ENCODE measurements around the gene SYNGR1.
"Not testable (repeated sequence)": the region's sequence is repeated elsewhere in the genome, so short reads cannot be mapped to it uniquely, and the experiment has no call there.

SYNGR1 gene

GRCh38 chr22:39330553-39330952, 19.2 kb upstream of the SYNGR1 start:
- not testable (repeated sequence) for H2BK120ac ChIP-seq (ENCODE audit: low read depth, low read length)
- no CpG with 5 or more reads among the region's 1 CpG for WGBS, 2 donors (ENCODE audit: extremely low coverage in 2 of 2, insufficient read length in 2 of 2, insufficient replicate concordance in 1 of 2)

GRCh38 chr22:39332441-39333064, 17.2 kb upstream of the SYNGR1 start:
- no peak overlapping the region for H3K4me3 ChIP-seq (ENCODE audit: low read length in 2 of 2)
- no peaks in the 10 kb centered on the region for H3K4me1 ChIP-seq (ENCODE audit: control insufficient read depth in 2 of 2, insufficient read depth in 1 of 2, low read depth in 1 of 2, low read length in 2 of 2)
- no peak overlapping the region for H2BK15ac ChIP-seq (ENCODE audit: low read length)
- H3K23ac ChIP-seq (ENCODE audit: low read depth, low read length, poor library complexity): no peak overlapping the region
- no peak overlapping the region for H2BK12ac ChIP-seq (ENCODE audit: low read length)
- no peak overlapping the region for H2BK5ac ChIP-seq (ENCODE audit: low read length)
- H3K4me2 ChIP-seq (ENCODE audit: insufficient read depth, low read length, poor library complexity, severe bottlenecking): no peak overlapping the region
- H3K36me3 ChIP-seq (replicated peaks in 1 of 2; ENCODE audit: control insufficient read depth in 2 of 2, insufficient read depth in 2 of 2, low read length in 2 of 2): no peaks in the 10 kb centered on the region
- no peak overlapping the region for H4K8ac ChIP-seq (ENCODE audit: low read depth, low read length)
- H4K91ac ChIP-seq (ENCODE audit: low read depth, low read length, poor library complexity): no peak overlapping the region
- no peak overlapping the region for H3K18ac ChIP-seq (ENCODE audit: low read length)
- H2BK120ac ChIP-seq (ENCODE audit: low read depth, low read length): no peak overlapping the region
- H2AK5ac ChIP-seq (ENCODE audit: low read depth, low read length): no peak overlapping the region
- no peak overlapping the region for H3K9ac ChIP-seq (ENCODE audit: low read depth, low read length, poor library complexity)
- peak overlapping the region; percentile 71 for H3K27ac ChIP-seq (replicated peaks; ENCODE audit: low read length)
- no peak for DNase-seq (ENCODE audit: low spot score)
- H3K27me3 ChIP-seq (ENCODE audit: control insufficient read depth in 3 of 3, insufficient read depth in 3 of 3, low read depth in 1 of 3, low read length in 3 of 3): no peaks in the 10 kb centered on the region
- H3K9me3 ChIP-seq (replicated peaks in 1 of 2; ENCODE audit: control insufficient read depth in 2 of 2, insufficient read depth in 1 of 2, low read depth in 1 of 2, low read length in 2 of 2): no peaks in the 10 kb centered on the region
- H3K4ac ChIP-seq (ENCODE audit: low read length): no peak overlapping the region
- no peak overlapping the region for H3K14ac ChIP-seq (ENCODE audit: low read length)
- no peaks in the 10 kb centered on the region for H3K79me1 ChIP-seq (ENCODE audit: low read depth, low read length)
- WGBS, 2 donors (ENCODE audit: extremely low coverage in 2 of 2, insufficient read length in 2 of 2, insufficient replicate concordance in 1 of 2): no CpG with 5 or more reads among the region's 5 CpGs
- H2AFZ ChIP-seq (ENCODE audit: low read length): peak overlapping the region; percentile 72

More at GRCh38 chr22:39330553-39330952, 19.2 kb upstream of the SYNGR1 start:
- not testable (repeated sequence) for DNase-seq (ENCODE audit: low spot score); H3K23ac ChIP-seq (ENCODE audit: low read depth, low read length, poor library complexity); H2BK5ac ChIP-seq (ENCODE audit: low read length); H3K14ac ChIP-seq (ENCODE audit: low read length); H3K9ac ChIP-seq (ENCODE audit: low read depth, low read length, poor library complexity); H4K8ac ChIP-seq (ENCODE audit: low read depth, low read length); H2AFZ ChIP-seq (ENCODE audit: low read length); H3K79me1 ChIP-seq (ENCODE audit: low read depth, low read length); H2BK15ac ChIP-seq (ENCODE audit: low read length); H2AK5ac ChIP-seq (ENCODE audit: low read depth, low read length); H3K18ac ChIP-seq (ENCODE audit: low read length); H2BK12ac ChIP-seq (ENCODE audit: low read length); H4K91ac ChIP-seq (ENCODE audit: low read depth, low read length, poor library complexity); H3K4me1 ChIP-seq (ENCODE audit: control insufficient read depth in 2 of 2, insufficient read depth in 1 of 2, low read depth in 1 of 2, low read length in 2 of 2); H3K9me3 ChIP-seq (replicated peaks in 1 of 2; ENCODE audit: control insufficient read depth in 2 of 2, insufficient read depth in 1 of 2, low read depth in 1 of 2, low read length in 2 of 2); H3K4ac ChIP-seq (ENCODE audit: low read length); H3K27ac ChIP-seq (replicated peaks; ENCODE audit: low read length); H3K27me3 ChIP-seq (ENCODE audit: control insufficient read depth in 3 of 3, insufficient read depth in 3 of 3, low read depth in 1 of 3, low read length in 3 of 3); H3K36me3 ChIP-seq (replicated peaks in 1 of 2; ENCODE audit: control insufficient read depth in 2 of 2, insufficient read depth in 2 of 2, low read length in 2 of 2); H3K4me3 ChIP-seq (ENCODE audit: low read length in 2 of 2); H3K4me2 ChIP-seq (ENCODE audit: insufficient read depth, low read length, poor library complexity, severe bottlenecking)

GRCh38 chr22:39336411-39336810, 13.4 kb upstream of the SYNGR1 start:
- H3K36me3 ChIP-seq (replicated peaks in 1 of 2; ENCODE audit: control insufficient read depth in 2 of 2, insufficient read depth in 2 of 2, low read length in 2 of 2): no peaks in the 10 kb centered on the region
- H3K9me3 ChIP-seq (replicated peaks in 1 of 2; ENCODE audit: control insufficient read depth in 2 of 2, insufficient read depth in 1 of 2, low read depth in 1 of 2, low read length in 2 of 2): no peaks in the 10 kb centered on the region
- no peak overlapping the region for H3K27ac ChIP-seq (replicated peaks; ENCODE audit: low read length)
- H3K9ac ChIP-seq (ENCODE audit: low read depth, low read length, poor library complexity): no peak overlapping the region
- DNase-seq (ENCODE audit: low spot score): no peak
- H4K91ac ChIP-seq (ENCODE audit: low read depth, low read length, poor library complexity): no peak overlapping the region
- no CpG with 5 or more reads among the region's 5 CpGs for WGBS, 2 donors (ENCODE audit: extremely low coverage in 2 of 2, insufficient read length in 2 of 2, insufficient replicate concordance in 1 of 2)
- no peak overlapping the region for H2BK12ac ChIP-seq (ENCODE audit: low read length)
- H2AK5ac ChIP-seq (ENCODE audit: low read depth, low read length): no peak overlapping the region
- no peaks in the 10 kb centered on the region for H3K79me1 ChIP-seq (ENCODE audit: low read depth, low read length)
- H3K14ac ChIP-seq (ENCODE audit: low read length): no peak overlapping the region
- H3K27me3 ChIP-seq (ENCODE audit: control insufficient read depth in 3 of 3, insufficient read depth in 3 of 3, low read depth in 1 of 3, low read length in 3 of 3): no peaks in the 10 kb centered on the region
- no peak overlapping the region for H2AFZ ChIP-seq (ENCODE audit: low read length)
- no peak overlapping the region for H2BK5ac ChIP-seq (ENCODE audit: low read length)
- no peak overlapping the region for H3K4ac ChIP-seq (ENCODE audit: low read length)
- no peak overlapping the region for H3K23ac ChIP-seq (ENCODE audit: low read depth, low read length, poor library complexity)
- no peak overlapping the region for H3K4me2 ChIP-seq (ENCODE audit: insufficient read depth, low read length, poor library complexity, severe bottlenecking)
- H2BK120ac ChIP-seq (ENCODE audit: low read depth, low read length): no peak overlapping the region
- H3K4me1 ChIP-seq (ENCODE audit: control insufficient read depth in 2 of 2, insufficient read depth in 1 of 2, low read depth in 1 of 2, low read length in 2 of 2): peaks cover 0 to 2% of the 10 kb centered on the region in 2 donors
- no peak overlapping the region for H3K18ac ChIP-seq (ENCODE audit: low read length)
- H2BK15ac ChIP-seq (ENCODE audit: low read length): no peak overlapping the region
- no peak overlapping the region for H3K4me3 ChIP-seq (ENCODE audit: low read length in 2 of 2)
- no peak overlapping the region for H4K8ac ChIP-seq (ENCODE audit: low read depth, low read length)

- H3K9me3 ChIP-seq (replicated peaks in 1 of 2; ENCODE audit: control insufficient read depth in 2 of 2, insufficient read depth in 1 of 2, low read depth in 1 of 2, low read length in 2 of 2); H3K4me3 ChIP-seq (ENCODE audit: low read length in 2 of 2); H2BK12ac ChIP-seq (ENCODE audit: low read length); H2AK5ac ChIP-seq (ENCODE audit: low read depth, low read length); H3K4me2 ChIP-seq (ENCODE audit: insufficient read depth, low read length, poor library complexity, severe bottlenecking); H2BK15ac ChIP-seq (ENCODE audit: low read length); H4K8ac ChIP-seq (ENCODE audit: low read depth, low read length); H2AFZ ChIP-seq (ENCODE audit: low read length); DNase-seq (ENCODE audit: low spot score); H2BK120ac ChIP-seq (ENCODE audit: low read depth, low read length); H3K18ac ChIP-seq (ENCODE audit: low read length); H3K36me3 ChIP-seq (replicated peaks in 1 of 2; ENCODE audit: control insufficient read depth in 2 of 2, insufficient read depth in 2 of 2, low read length in 2 of 2); H4K91ac ChIP-seq (ENCODE audit: low read depth, low read length, poor library complexity); H3K14ac ChIP-seq (ENCODE audit: low read length); H3K9ac ChIP-seq (ENCODE audit: low read depth, low read length, poor library complexity); H3K23ac ChIP-seq (ENCODE audit: low read depth, low read length, poor library complexity); H2BK5ac ChIP-seq (ENCODE audit: low read length); H3K4me1 ChIP-seq (ENCODE audit: control insufficient read depth in 2 of 2, insufficient read depth in 1 of 2, low read depth in 1 of 2, low read length in 2 of 2); H3K79me1 ChIP-seq (ENCODE audit: low read depth, low read length); H3K4ac ChIP-seq (ENCODE audit: low read length); H3K27ac ChIP-seq (replicated peaks; ENCODE audit: low read length): not testable (repeated sequence)
- peaks cover 0 to 10% (median 0%) of the 10 kb centered on the region in 3 experiments for H3K27me3 ChIP-seq (ENCODE audit: control insufficient read depth in 3 of 3, insufficient read depth in 3 of 3, low read depth in 1 of 3, low read length in 3 of 3)
- no CpG with 5 or more reads among the region's 7 CpGs for WGBS, 2 donors (ENCODE audit: extremely low coverage in 2 of 2, insufficient read length in 2 of 2, insufficient replicate concordance in 1 of 2)
These were observed 10.0 kb upstream of the SYNGR1 start for GRCh38 chr22:39339775-39340174.
